HG02981 (cell line): ENCODE measurements around the gene KAT2B.
"Not testable (repeated sequence)": the region's sequence is repeated elsewhere in the genome, so short reads cannot be mapped to it uniquely, and the experiment has no call there.

Experiments
- ATAC-seq: cut with Tn5 transposase; IDR thresholded peaks from one replicate; pipeline ENCODE4 v1.9.1; 2021; ENCODE audit warnings: mild to moderate bottlenecking, moderate library complexity; ENCODE audit not compliant: unreplicated experiment

The KAT2B gene

DNA sequence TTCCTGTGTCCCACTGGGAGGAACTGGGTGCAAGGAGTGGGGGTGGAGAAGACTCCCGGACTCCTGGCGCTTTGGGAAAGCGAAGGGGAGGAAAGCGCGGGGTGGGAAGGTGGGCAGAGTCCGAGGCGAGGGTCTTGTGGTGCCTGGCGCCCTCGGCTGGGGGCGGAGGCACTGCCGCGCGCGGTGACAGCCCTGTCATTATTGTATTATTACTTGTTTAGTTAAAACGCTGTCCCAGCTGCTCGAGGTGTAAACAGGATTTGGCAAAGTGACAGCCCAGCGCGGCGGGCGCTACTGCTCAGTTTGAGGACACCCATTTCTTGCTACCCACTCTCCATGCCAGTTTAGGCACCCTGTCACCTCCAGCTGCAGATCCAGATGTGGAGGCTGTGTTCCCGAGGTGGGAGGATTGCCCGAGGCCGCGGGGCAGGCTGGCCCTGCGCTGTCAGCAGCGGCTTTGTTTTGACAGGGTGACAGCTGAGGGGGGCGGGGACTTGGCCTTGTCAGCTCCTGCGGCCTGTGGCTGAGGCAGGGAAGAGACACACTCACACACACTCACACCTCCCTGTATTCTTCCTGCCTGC lies 1.0 kb downstream of the KAT2B start:
- peak; percentile 32 for ATAC-seq

DNA sequence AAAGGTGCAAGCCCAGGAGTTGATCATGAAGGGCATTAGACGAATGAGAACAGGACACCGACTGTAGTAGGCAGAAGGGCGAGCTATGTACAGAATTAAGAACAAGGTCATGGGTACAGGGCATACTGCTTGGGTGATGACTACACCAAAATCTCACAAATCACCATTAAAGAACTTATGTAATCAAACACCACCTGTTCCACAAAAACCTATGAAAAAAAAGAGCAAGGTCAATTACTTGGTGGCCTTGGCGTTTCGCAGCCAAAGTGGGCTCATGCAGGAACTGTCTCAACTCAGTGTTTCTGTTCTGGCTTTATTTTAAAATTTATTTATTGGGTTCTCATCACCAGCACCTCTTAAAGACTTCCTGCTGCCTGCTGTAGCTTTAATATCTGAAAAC lies 2.1 kb downstream of the KAT2B start:
- no peak for ATAC-seq

DNA sequence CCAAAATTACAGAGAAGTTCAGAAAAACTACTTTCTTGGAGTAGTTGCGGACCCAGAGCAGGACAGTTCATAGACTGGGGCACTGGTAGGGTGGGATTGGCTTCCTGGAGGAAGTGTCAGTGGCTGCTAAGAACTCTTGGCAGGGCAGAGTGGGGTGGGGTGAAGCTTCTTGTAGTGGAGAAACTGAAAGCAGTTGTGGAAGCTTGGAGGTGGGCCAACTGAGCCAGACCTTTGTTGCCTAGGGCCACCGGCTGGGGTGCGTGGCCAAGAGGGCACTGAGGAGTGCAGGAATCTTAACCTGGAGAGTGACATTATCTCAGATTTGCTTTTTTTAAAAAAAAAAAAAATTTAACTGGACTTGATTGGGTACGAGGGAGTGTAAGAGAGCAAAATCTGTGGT lies 3.1 kb downstream of the KAT2B start:
- ATAC-seq = peak; percentile 19

DNA sequence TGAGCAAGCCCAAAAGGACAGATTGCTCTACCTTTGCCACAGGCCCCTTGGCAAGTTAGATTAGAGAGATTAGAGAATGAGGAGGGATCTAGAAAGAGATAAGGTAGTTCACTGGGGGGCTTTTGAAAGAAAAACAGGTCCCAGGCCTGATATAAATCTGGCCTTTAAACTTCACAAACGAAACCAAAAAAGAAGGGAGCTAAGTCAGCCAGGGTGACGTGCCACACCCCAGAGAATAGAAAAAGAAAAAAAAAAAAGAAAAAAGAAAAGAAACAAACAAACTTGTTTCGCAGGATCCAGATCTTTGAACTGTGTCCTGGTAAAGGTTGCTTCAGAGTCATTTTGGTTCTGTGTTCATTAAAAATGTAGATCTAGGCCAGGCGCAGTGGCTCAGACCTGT lies 3.6 kb downstream of the KAT2B start:
- no peak for ATAC-seq

DNA sequence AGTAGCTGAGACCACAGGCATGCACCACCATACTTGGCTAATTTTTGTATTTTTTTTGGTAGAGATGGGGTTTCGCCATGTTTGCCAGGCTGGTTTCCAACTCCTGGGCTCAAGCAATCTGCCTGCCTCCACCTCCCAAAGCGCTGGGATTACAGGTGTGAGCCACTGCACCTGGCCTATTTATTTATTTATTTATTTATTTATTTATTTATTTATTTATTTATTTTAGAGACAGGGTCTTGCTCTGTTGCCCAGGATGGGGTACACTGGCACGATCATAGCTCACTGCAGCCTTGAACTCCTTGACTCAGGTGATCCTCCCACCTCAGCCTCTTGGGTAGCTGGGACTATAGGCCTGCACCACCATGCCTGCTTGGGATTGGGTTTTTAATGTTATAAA lies 4.9 kb downstream of the KAT2B start:
- not testable (repeated sequence) for ATAC-seq

DNA sequence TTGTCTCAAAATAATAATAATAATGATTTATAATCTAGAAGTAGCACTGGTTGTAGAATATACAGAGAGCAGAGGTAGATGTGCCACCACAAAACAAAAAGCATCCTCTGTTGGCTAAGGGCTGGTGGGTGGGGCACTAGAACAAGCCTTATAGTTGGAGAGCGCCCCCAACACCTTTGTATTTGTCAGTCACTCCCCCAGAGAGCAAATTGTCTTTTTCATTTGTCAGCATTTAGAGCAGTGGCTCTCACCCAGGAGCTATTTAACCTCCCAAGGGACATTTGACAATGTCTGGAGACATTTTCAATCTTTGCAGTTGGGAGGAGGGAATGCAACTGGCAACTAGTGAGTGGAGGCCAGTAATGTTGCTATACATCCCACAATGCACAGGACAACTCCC lies 6.3 kb downstream of the KAT2B start:
- no peak for ATAC-seq

DNA sequence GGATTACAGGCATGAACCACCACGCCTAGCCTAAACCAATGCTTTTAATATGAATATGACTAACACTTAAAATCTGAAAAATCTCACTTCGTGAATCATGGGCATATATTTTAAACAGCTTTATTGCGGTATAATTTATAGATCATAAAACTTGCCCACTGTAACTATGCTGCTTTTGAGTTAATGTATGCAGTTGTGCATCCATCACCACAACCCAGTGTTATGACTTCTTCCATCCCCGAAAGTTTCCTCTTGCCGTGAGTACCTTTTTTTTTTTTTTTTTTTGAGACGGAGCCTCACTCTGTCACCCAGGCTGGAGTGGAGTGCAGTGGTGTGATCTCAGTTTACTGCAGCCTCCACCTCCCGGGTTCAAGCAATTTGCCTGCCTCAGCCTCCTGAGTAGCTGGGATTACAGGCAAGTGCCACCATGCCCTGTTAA lies 7.1 kb downstream of the KAT2B start:
- ATAC-seq = no peak

DNA sequence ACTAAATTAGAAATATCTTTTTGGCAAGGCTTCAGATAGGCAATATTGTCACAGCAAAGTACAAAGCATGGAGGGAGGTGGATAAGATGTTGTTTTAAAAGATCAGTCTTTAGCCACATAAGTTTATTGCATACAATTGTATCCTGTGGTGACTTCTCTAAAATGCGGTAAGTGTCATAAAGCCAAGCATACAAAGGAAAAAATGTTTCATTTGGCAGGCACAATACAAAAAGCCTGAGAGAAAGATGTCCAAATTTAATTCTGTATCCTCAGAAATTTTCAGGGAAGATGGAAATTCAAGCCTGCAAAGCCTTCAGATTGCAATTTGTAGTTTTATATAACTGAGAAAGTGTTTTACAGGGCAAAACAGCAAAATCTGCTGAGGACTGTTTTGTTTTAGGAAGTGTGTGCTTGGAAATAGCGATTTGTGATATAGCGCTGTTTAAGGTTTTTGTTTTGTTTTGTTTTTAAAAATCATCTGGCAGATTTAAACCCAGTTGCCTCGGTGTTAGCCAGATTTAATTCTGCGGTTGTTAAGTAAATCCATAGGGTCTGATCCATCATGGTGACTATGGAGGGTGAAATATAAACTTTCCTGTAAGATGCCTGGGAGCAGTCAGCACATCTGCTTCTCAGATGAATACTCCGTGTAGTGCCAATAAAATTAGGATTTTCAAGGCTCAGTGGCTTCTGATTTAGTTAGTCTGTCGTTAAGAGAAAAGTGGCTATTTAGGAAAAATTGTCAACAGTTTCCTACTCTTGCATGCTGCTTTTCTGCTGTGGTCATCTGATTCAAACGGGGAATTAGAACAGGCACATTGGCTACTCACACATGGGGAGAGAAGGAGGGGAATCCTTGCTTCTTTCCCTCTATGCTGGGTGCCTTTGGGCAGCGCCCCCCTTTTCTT lies 8.0 kb downstream of the KAT2B start:
- ATAC-seq = no peak

DNA sequence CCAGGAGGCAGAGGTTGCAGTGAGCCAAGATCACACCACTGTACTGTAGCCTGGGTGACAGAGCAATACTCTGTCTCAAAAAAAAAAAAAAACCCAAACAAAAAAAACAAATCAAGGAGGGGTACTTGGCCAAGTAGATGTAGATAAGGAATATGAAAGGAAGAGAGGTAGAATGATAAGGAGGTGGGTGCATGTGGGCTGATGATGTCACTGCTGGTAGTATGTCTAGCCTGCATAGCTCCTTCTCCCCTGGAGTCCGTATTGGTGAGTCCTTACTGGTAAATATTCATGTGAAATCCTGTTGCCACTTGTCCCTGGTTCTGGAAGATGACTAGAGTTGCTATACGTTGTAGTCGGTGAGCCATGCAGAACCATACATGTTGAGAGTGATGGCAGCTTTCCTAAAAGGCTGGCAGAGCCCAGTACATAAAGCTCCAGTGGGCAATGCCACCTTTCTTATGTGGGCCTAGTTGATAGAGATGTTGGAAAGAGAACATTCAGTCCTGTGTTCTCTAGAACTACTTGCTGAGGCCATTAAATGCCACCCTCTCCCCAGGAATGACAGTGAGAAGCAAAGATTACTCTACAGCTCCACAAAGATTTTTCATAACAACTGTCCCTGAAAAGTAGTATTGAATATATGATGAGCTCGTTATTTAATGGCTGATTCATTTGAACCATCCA lies 11.0 kb downstream of the KAT2B start:
- no peak for ATAC-seq

DNA sequence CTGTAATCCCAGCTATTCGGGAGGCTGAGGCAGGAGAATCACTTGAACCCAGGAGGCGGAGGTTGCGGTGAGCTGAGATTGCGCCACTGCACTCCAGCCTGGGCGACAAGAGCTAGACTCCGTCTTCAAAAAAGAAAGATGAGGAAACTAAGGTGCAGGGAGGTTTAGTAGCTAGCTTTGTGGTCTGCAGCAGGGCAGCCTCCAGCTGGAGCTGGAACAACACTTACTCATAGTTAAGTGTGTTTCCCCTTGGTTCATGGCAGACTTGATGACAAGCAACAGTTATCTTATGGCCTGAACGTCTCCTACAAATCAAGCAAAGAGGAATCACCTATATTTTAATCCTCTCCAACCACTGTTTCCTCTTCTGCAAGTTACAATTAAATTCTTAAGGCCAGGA lies 12.6 kb downstream of the KAT2B start:
- ATAC-seq = no peak

DNA sequence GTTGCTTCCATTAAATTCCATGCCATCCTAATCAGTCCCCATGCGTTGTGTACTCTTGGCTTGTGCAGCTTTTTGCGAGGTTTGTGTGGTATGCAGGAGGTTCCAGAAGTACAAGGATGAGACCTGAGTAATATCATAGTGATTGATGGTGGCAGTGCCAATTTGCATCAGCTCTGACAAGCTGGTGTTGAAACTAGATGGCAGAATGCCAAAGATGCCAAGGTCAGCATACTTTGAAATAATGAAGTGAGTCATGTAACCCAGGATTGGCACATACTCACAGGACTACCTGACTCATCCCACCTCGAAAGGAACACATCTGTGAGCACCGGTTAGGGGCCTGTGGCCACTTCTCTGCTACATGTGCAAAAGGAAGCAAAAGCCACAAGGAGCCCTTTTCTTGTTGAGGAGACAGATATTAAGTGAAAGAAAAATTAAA lies 14.3 kb downstream of the KAT2B start:
- peak; percentile 90 for ATAC-seq

DNA sequence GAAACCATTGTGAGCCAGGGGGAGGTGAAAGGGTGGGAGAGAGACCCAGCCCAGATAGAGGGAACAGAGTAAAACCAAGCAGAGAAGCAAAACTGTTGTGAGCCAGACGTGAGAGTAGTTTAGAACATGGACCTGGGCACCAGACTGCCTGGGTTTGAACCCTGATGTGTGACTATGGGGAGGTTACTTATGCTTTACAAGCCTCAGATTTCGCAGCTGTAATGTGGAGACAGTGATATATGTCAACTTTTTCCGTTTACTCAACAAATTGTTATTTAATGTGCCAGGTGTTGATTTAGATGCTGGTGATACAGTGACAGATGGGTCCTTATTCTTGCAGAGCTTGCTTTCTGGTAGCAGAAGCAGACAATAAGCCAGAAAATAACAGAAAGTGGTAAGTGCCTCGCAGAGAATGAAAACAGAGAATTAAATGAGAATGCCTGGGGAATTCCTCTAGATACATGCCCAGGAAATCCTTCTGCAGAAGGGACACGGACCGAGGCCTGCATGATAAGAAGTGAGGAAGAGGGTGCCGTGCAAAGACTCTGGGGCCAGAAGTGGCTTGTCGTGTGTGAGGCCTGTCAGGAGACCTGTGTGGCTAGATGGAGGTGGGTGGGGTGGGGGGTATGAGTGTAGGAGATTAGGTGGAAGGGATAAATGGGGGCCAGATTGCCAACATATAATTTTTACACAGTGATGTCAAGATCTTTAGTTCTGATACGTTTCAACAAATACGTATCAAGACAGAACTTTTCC lies 15.0 kb downstream of the KAT2B start:
- ATAC-seq = peak; percentile 12

DNA sequence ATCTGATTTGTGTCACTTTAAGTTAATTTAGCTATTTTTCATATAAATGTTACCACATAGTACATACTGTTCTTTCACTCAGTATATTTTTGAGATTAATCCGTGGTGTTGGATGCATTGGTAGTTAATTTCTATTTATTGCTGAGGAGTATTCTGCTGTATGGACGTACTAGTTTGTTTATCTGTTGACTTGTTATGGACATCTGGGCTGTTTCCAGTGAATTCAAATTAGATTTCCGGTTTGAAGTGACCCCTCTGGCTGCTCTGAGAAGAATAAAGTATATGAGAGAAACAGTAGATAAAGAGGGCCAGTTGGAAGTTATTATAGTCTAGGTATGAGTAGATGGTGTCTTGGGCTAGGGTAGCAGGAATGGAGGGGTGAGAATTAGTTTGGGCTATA lies 15.6 kb downstream of the KAT2B start:
- no peak for ATAC-seq

DNA sequence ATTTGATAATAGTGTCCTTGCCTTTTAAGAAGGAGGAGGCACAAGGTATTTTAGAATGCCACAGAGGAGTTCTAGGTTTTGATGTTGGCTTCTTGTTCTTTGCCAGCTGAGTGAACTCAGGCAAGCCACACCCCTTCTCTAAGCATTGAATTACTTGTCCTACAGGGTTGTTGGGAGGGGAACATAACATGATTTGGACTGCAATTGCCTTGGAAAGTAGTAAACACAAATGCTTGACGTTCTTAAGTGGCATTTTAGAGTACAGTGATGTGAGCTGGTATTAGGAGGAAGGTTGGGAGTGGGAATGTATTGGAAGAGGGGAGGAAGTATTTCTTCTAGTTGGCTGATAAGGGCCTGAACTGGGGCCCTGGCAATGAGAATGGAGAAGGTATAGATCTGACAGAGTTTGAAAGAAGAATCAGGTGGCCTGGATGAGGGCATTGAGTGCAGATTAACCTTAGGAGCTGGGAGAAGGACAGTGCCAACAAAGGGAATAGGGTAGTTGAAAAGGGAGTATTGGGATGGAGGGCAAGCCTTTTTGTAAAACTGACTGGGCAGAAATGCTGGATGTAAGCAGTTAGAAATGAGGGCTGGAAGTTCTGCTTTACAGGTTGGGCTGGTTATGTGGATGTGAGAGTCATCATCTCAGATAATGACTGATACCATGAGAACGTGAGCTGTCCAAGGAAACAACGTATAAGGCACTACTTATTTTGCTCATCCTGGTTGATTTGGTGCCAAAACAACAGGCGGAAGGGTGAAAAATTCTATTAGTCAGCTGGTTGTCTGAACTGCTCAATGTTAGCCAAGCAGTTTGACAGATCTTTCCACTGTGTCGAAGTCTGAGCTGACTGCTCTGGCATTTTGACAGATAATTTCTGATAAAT lies 16.7 kb downstream of the KAT2B start:
- peak; percentile 30 for ATAC-seq

DNA sequence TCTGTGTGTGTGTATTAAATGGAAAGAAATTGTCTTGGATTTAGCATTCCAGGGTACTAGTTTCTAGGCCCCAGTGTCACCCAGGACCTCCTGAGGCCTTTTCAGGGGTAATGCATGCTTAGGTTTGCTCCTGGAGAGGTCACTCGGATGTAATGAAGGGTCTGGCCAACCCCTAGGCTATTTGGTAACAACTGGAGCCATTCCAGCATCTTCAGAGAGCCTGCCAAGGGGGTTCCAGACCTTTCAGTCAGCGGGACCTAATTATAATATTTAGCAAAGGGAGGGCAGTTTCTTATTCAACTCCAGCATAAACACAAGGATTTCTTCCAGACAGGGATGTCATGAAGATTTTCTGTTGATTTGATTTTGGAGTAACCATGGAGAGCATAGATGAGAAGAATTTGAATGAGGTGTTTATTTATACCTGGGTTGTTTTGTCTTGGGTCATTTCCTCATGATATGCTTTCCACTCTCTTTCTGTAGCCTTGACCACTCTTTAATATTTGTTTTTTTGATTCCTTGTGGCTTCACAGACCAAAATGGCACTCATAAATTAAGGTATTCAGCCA lies 17.4 kb downstream of the KAT2B start:
- ATAC-seq = no peak

DNA sequence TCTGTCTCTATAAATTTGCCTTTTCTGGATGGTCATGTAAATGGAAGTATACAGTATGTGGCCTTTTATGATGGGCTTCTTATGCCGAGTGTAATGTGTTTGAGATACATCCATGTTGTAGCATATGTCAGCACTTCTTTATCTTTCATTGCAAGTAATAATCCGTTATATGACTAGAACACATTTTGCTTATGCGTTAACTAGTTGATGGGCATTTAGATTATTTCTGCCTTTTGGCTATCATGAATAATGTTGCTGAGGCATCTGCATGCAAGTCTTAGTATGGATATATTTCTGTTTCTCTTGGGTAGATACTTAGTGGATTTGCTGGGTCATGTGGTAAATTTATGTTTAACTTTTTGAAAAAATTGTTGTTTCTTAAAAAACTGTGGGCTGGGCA lies 19.7 kb downstream of the KAT2B start:
- ATAC-seq = no peak

DNA sequence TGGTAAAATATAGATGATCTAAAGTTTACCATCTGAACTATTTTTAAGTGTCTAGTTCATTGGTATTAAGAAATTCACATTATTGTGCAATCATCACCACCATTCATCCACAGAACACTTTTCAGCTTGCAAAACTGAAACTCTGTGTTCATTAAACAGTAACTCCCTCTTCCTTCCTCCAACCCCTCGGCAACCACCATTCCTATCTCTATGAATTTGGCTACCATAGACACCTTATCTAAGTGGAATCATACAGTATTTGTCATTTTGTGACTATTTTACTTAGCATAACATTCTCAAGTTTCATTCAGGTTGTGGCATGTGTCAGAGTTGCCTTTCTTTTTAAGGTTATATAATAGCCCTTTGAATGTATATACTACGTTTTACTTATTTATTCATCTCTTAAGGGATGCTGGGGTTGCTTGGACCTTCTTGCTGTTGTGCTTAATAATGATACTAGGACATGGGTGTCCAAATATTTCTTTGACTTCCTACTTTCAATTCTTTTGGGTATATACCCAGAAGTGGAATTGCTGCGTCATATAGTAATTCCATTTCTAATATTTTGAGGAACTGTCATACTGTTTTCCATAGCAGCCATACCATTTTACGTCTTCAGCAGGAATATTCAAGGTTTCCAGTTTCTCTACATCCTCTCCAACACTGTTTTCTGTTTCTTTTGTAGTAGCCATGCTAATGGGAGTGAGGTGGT lies 20.9 kb downstream of the KAT2B start:
- peak; percentile 84 for ATAC-seq

DNA sequence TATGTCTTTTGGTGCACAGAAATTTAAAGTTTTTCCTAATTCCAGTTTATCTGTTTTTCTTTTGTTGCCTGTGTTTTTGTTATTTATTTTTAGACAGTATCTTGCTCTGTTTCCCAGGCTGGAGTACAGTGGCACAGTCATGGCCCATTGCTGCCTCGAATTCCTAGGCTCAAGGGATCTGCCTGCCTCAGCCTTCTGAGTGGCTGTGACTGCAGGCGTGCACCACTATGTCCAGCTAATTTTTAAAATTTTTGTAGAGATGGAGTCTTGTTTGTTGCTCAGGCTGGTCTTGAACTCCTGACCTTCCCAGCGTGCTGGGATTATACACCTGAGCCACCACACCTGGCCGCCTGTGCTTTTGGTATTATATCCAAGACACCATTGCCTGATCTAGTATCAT lies 22.8 kb downstream of the KAT2B start:
- ATAC-seq = no peak

DNA sequence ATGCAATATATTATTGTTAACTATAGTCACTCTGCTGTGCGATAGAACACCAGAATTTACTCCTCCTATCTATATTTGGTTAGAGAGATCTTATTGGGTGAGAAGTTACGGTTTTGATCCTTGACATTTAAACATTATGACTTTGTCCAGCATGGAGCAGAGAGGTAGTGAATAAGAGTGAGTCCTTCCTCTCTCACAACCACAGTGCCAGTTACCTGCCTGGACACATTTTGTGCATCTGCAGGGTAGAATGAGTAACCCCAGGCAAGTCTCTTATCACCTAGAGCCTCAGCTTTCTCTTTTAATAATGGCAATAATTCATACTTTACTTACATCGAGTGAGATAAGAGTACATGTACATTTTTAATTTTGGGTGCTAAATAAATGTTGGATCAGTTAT lies 24.1 kb downstream of the KAT2B start:
- ATAC-seq = no peak
